Ishikawa (cell line): Measurements from ENCODE around the gene CPE.

ENCODE experiments used
- CEBPB ChIP-seq: IDR thresholded peaks from 2 replicates; pipeline ENCODE4 v1.6.1; 2012
- CREB1 ChIP-seq: IDR thresholded peaks from 2 replicates; pipeline ENCODE4 v1.6.1; 2012; ENCODE audit warnings: low read depth
- EGR1 ChIP-seq: IDR thresholded peaks from 2 replicates; pipeline ENCODE4 v1.6.1; 2012
- EP300 ChIP-seq: IDR thresholded peaks from 2 replicates; pipeline ENCODE4 v1.6.1; 2012; ENCODE audit warnings: borderline replicate concordance
- FOXM1 ChIP-seq: IDR thresholded peaks from 2 replicates; pipeline ENCODE4 v1.6.1; 2012; ENCODE audit warnings: low read depth, borderline replicate concordance
- NFIC ChIP-seq: IDR thresholded peaks from 2 replicates; pipeline ENCODE4 v1.6.1; 2012
- RAD21 ChIP-seq: IDR thresholded peaks from 2 replicates; pipeline ENCODE4 v1.6.1; 2012; ENCODE audit warnings: low read depth
- TAF1 ChIP-seq: IDR thresholded peaks from 2 replicates; pipeline ENCODE4 v1.6.1; 2012; ENCODE audit warnings: low read depth, mild to moderate bottlenecking
- TEAD4 ChIP-seq: IDR thresholded peaks from 2 replicates; pipeline ENCODE4 v1.6.1; 2012
- YY1 ChIP-seq: IDR thresholded peaks from 2 replicates; pipeline ENCODE4 v1.6.1; 2012; ENCODE audit warnings: low read depth
- ZBTB7A ChIP-seq: IDR thresholded peaks from 2 replicates; pipeline ENCODE4 v1.6.1; 2012; ENCODE audit warnings: low read depth
- TF ChIP-seq, protein P1 (sequence below): IDR thresholded peaks from 2 replicates; pipeline ENCODE4 v1.6.1; 2012; ENCODE audit warnings: low read depth, mild to moderate bottlenecking
- TF ChIP-seq, protein P2 (sequence below): IDR thresholded peaks from 2 replicates; pipeline ENCODE4 v1.6.1; 2012
- TF ChIP-seq, protein P3 (sequence below): IDR thresholded peaks from 2 replicates; pipeline ENCODE4 v1.6.1; 2012

DNA sequence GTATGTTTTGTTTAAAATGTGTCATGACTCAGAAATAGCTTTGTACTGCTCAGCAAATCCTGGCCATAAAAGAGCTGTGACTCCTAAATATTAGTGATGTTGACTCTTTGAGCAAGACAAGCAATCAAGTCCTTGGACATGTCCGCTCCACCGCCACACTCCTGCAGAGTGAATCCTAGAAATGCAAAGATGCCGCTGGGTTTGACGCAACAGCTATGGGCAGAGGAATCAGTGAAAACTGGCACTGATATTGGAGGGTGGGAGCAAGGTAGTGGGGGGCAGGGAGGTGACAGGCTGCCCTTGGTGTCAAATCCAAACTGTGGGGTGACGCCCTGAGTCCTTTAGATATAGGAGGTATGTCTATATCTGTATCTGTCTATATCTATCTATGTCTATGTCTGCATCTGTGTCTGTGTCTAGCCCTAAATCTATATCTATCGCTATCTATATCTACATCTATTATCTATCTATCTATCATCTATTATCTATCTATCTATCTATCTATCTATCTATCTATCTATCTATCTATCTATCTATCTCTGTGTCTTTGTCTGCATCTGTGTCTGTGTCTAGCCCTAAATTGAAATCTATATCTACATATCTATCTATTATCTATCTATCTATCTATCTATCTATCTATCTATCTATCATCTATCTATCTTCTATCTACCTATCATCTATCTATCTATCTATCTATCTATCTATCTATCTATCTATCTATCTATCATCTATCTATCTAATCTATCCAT lies 129.7 kb downstream of the CPE start:
- no peak for TF ChIP-seq TAF1
- no peak for TF ChIP-seq RAD21
- TF ChIP-seq YY1: no peak
- TF ChIP-seq EGR1: no peak
- TF ChIP-seq, protein P1, sequence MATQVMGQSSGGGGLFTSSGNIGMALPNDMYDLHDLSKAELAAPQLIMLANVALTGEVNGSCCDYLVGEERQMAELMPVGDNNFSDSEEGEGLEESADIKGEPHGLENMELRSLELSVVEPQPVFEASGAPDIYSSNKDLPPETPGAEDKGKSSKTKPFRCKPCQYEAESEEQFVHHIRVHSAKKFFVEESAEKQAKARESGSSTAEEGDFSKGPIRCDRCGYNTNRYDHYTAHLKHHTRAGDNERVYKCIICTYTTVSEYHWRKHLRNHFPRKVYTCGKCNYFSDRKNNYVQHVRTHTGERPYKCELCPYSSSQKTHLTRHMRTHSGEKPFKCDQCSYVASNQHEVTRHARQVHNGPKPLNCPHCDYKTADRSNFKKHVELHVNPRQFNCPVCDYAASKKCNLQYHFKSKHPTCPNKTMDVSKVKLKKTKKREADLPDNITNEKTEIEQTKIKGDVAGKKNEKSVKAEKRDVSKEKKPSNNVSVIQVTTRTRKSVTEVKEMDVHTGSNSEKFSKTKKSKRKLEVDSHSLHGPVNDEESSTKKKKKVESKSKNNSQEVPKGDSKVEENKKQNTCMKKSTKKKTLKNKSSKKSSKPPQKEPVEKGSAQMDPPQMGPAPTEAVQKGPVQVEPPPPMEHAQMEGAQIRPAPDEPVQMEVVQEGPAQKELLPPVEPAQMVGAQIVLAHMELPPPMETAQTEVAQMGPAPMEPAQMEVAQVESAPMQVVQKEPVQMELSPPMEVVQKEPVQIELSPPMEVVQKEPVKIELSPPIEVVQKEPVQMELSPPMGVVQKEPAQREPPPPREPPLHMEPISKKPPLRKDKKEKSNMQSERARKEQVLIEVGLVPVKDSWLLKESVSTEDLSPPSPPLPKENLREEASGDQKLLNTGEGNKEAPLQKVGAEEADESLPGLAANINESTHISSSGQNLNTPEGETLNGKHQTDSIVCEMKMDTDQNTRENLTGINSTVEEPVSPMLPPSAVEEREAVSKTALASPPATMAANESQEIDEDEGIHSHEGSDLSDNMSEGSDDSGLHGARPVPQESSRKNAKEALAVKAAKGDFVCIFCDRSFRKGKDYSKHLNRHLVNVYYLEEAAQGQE: no peak
- TF ChIP-seq CREB1: no peak
- TF ChIP-seq, protein P2, sequence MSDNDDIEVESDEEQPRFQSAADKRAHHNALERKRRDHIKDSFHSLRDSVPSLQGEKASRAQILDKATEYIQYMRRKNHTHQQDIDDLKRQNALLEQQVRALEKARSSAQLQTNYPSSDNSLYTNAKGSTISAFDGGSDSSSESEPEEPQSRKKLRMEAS: no peak
- TF ChIP-seq NFIC: no peak
- TF ChIP-seq, protein P3, sequence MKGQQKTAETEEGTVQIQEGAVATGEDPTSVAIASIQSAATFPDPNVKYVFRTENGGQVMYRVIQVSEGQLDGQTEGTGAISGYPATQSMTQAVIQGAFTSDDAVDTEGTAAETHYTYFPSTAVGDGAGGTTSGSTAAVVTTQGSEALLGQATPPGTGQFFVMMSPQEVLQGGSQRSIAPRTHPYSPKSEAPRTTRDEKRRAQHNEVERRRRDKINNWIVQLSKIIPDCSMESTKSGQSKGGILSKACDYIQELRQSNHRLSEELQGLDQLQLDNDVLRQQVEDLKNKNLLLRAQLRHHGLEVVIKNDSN: no peak
- no peak for TF ChIP-seq EP300
- TF ChIP-seq ZBTB7A: no peak
- TF ChIP-seq CEBPB: no peak
- no peak for TF ChIP-seq FOXM1
- no peak for TF ChIP-seq TEAD4
